NCI-H2196 (cell line): Measurements from ENCODE around the gene HNRNPA3.
"Not testable (repeated sequence)": the region's sequence is repeated elsewhere in the genome, so short reads cannot be mapped to it uniquely, and the experiment has no call there.

Source experiments
- DNase-seq: peaks from one replicate; lab custom pipeline; 2025; ENCODE audit not compliant: unreplicated experiment; lab: John Stamatoyannopoulos, UW

HNRNPA3 gene

DNA sequence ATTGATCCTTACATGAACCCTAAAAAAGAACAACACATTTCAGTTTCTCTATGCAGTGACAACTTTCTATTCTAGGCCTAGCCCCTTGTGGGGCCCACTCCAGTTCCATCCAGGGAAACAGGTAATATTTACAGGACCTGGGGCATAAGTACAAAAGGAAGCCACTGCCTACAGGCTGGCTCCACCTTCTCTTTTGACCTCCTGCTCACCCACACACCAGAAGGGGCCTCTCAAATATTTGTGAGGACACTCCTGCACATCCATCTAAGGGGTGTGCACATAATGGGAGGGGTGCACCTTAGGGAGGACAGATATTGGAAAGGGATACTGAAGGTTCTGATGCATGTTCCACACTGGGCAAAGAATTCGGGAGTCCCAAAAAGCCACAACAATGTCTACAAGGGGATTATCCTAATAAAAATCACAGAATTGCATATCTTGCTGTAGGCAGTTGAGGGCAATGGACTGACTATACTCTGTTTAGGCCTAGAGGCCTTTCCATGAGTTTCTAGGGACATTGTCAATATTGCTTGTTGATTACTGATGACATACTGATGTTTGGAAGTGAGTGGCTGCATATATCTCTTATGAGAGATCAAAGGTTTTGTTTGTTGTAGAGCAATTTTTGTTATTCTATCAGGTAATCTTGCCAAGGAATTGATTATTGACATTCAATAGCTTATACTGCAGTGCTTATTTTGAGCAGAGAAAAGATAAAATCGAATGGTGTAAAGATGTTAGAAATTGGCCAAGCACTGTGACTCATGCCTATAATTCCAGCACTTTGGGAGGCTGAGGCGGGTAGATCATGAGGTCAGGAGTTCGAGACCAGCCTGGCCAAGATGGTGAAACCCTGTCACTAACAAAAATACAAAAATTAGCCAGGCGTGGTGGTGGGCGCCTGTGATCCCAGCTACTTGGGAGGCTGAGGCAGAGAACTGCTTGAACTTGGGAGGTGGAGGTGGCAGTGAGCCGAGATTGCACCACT is 23.8 kb upstream of the HNRNPA3 start:
- DNase-seq = no peak

DNA sequence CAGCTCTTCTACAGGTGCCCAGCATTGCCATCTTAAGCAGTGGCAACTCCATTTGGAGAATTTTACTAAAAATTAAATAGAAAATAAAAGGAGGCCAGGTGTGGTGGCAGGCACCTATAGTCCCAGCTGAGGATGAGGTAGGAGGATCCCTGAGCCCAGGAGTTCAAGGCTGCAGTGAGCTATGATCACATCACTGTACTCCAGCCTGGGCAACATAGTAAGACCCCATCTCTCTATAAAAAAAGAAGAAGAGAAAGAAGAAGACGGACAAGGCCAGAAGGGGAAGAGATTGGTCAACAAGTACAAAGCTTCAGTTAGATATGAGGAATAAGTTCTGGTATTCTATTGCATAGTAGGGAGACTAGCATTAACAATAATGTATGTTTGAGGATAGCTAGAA is 21.7 kb upstream of the HNRNPA3 start:
- DNase-seq = no peak

DNA sequence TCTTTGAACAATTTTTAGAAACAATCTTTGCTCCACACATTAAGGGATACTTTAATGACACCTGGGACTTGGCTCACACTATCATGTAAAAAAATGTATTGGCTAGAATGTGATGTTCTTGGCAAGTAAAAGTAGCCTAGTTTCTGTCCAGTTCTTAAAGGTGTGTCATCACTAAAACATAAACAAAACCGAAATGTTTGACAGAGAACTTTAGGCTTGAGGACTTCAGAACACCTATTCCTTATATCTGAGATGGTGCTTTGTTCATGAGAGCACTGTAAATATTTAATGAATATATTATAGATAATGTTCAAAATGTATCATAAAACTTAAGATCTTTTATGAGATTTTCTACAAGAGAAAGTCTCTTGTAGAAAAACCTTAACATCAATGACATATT is 19.8 kb upstream of the HNRNPA3 start:
- no peak for DNase-seq

DNA sequence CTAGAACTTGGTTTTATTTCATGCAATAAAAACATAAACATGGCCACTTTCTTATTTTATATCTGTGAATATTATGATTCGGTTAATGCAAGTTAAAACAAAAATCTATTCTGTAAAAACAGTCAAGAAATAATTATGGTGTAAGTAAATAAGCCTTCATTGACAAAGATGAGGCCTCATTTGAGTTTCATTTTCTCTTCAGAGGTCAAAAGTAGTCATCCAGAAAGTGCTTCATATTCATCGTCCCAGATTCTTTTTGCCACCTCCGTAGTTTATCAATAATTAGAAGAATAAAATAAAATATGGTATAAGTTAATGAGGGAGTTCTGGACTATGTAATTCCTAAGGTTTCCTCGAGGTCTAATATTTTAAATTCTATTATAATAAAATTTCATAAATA is 19.4 kb upstream of the HNRNPA3 start:
- no peak for DNase-seq

DNA sequence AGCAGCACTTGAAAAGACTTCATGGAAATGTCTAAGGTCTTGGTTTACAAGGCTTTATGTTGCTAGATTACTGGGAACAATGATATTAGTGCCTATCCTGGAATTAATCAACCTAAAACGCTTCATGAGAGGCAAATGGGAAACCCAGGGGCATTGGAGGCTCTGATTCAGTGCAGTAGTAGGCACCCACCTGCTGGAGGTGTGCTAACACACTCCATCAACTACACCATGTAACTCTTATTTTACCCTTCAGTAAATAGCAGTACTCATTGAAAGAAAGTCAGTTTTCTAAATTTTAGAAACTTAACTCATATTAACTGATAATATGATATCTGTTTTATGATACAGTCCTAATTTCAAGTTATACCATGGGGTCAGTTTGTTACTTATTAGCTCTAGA is 17.4 kb upstream of the HNRNPA3 start:
- no peak for DNase-seq

DNA sequence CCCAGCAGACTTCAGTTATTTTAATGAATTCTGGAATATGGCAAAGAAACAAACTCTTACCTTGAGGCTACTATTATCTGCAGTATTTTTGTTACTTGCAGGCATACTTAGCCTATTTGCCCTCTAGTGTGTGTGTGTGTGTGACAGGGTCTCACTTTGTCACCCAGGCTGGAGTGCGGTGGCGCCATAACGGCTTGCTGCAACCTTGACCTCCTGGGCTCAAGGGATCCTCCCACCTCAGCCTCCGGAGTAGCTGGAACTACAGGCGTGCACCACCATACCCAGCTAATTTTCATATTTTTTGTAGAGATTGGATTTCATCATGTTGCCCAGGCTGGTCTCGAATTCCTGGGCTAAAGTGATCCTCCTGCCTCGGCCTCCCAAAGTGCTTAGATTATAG is 12.2 kb upstream of the HNRNPA3 start:
- DNase-seq = not testable (repeated sequence)

DNA sequence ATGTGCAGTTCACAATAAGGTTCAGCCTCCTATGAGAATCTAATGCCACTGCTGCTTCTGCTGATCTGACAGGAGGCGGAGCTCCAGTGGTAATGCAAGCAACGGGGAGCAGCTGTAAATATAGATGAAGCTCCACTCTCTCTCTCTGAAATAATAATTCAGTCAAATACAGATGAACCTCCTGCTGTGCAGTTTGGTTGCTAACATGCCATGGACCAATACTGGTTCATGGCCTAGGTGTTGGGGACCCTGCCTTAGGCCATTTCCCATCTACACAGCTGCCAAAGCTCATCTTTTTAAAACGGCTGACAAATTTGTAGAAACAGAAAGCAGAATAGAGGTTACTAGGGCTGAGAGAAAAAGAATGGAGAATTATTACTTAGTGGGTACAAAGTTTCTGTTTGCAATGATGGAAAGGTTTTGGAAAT is 10.7 kb upstream of the HNRNPA3 start:
- no peak for DNase-seq

DNA sequence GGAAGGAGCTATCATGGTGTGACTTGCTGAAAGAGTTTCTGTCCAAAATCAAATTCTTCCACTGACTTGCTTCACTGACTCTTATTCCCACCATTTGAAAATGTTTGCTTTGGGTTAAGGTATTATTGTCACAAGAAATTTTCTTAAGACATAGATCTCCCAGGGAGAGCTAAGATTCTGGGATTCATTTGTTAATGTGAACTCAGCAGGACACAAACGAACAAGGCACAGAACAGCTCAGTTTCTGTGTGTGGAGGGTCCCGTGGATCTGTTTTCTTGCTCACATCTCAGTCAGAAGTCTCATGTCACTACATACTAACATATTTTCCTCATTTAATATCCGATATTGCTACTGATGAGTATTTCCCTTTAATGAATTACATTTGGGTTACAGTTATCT is 8.2 kb upstream of the HNRNPA3 start:
- no peak for DNase-seq

DNA sequence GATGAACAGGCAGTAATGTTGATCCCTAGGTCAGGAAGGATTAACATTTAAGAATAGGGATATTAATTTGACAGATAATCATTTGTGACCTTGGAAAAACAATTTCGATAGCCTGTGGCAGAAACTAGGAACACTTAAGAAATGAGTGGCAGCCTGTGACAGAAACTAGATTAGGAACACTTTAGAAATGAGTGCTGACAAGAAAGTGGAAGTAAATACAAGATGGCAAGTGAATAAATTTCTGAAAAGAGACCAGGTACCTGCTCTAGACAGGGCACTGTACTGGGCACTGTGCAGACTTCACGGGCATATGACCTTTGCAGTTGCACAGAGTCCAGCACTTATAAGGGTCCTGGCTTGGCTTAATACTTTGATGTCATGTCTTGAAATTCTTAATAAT is 5.5 kb upstream of the HNRNPA3 start:
- no peak for DNase-seq

DNA sequence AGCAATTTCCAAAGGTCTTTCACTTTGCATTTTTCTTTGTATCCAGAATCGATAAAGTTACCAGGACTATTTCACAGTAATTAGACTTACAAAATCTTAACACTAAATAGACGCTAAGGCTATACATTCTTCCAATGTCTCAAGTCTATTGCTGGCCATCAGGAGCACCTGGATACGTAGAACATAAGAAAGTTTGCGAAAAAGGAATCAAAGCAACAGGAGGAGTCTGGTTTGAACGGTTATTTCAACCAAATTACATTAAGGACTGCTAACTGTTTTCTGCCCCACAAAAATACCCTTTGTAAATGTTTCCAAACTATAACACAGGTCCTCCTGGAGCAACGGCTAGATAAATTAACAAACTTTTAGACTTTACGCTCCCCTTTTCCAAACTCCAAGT is 1.4 kb upstream of the HNRNPA3 start:
- DNase-seq = no peak

DNA sequence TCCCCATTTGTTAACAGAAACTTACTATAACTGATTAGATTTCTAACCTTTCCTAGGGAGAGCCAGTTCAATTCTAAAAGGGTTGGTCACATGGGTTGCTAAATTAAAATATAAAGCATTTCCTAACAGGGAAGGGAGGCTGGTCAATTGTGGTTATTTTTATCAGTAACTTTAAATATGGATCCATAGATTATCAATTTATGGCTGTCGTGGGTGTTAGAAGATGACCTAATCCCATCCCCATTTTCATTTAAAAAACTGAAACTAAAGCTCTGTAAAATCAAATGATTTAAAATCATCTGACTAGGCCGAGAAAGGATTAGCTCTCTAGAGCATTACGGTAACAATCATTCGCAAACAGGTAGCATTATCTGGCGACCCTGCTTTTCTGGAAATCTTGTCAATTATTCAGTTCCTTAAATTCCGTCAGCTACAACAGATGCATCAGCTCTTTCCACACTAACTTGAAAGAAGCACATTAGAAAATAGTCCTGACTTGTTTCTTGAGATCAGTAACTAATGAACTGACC is 953 bp upstream of the HNRNPA3 start:
- no peak for DNase-seq

DNA sequence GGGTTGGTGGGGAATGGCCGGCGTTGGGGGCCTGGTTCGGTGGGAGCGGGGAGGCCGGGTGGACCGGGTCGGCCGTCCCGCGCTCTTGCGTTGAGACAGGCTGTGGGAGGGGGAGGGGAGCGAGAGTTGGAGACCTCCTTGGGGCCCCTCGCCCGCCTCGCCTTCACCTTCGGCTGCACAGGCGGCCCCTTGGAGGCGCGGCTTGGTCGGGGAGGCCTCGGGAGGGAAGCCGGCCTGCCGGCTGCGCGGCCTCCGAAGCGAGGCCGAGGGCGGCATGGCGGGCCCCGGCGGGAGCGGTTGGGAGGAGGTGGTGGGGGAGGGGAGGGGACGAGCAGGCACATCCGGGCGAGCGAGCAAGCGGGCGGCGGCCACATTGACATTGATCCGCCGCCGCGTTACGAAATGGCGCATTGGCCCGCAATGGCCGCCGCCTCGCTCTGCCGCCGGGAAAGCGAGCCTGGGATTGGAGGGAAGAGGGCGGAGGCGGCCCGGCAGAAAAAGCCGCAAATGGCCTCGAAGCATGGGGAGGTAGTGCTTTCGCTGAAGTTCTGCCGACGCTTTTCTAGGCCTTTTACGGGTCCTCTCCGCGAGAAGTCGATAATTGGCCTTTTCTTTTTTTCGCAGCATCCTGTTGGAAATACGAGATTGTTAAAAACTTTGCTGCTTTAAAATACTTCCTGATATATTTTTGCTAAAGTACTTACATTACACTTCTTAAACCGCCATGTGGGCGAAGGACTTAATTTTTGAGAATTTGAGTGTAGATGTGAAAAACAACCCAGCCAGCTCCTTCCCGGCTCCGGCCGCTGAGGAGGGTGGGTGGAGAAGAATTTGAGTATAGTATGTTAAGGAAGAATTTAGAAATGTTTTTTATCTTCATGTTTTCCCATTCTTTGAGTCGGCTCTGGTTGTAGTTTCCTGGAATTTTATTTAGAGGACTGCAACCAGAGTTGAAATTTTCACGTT is 580 bp downstream of the HNRNPA3 start:
- DNase-seq = peak; percentile 89

DNA sequence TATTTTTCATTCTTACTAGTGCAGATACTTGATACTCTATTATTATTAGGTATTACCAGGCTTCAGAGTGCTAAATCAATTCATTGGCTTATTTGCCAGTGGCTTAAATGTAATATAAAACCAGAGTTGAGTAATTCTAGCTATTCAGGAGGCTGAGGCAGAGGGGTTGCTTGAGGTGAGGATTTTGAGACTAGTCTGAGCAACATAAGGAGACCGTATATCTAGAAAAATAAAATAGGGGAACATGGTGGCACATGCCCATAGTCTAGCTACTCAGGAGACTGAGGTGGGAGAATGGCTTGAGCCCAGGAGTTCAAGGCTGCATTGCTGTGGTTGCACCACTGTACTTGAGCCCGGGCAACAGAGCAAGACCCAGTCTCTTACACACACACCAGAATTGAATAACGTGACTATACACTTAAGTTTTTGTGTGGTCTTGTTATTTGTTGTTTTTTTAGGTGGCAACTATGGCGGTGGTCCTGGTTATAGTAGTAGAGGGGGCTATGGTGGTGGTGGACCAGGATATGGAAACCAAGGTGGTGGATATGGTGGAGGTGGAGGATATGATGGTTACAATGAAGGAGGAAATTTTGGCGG is 4.8 kb downstream of the HNRNPA3 start:
- DNase-seq = no peak

DNA sequence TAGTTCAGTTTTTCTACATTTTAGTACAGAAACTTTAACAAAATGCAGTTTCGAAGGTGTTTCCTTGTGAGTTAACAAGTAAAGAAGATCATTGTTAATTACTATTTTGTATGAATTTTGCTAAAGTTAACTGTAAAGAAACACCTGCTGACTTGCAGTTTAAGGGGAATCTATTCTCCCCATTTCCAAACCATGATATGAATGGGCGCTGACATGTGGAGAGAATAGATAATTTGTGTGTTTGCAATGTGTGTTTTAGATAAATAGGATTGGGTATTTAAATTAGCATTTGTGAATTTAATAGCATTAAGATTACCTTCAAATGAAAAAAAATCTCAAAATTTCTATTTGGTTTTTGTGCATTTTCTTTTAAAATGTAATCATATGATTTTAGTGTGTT is 7.2 kb downstream of the HNRNPA3 start:
- DNase-seq = not testable (repeated sequence)

DNA sequence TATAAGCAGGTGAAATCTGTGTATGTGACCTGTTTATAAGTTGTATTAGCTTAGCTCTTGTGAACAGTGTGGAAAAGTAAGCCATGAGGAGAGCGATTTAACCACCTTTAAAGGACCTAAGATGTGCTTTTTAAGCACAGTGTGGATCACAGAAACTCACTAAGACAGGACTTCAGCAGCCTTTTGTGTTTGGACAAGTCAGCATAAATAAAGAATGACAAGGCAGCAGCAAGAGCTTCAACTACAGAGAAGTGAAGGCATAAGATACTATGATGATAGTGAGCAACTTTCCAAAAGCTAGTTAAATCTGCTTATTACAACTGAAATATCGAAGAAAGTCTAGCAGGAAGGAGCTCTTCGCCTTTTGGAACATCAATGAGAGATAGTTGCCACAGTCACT is 8.9 kb downstream of the HNRNPA3 start:
- no peak for DNase-seq

DNA sequence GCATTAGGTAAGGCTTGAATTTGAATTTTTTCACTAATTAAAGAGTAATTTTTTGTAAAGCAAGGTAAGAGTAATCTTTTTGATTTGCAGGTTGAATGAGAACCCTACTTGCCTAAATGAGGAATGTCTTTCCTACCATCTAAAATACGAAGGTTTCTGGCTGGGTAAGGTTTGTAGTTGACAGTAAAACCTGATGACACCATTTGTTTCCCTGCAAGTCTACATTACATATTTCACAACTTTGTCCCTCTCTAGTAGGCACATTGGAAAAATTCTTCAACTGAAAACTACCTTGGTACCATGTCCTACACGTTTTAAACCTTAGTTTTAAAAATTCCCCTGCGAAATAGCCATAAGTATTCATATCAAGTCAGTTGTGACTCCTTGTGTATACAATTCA is 9.4 kb downstream of the HNRNPA3 start:
- no peak for DNase-seq

DNA sequence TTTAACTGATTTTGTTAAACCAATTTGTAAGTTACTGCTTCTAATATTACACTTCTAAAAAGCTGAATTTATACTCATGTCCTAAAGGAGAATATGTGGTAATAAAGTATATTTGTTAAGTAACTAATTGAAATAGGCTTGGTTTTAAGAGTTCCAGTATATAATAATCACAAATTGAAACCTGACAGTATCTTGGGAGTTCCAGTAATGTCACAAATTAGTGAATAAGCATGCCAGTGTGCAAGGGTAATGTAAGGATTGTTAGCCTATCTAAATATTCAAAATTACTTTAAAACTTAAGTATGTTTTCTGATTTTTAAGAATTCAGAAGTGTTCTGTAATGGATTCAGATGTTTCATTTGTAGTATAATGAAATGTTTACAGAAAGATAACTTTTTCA is 10.8 kb downstream of the HNRNPA3 start:
- not testable (repeated sequence) for DNase-seq

DNA sequence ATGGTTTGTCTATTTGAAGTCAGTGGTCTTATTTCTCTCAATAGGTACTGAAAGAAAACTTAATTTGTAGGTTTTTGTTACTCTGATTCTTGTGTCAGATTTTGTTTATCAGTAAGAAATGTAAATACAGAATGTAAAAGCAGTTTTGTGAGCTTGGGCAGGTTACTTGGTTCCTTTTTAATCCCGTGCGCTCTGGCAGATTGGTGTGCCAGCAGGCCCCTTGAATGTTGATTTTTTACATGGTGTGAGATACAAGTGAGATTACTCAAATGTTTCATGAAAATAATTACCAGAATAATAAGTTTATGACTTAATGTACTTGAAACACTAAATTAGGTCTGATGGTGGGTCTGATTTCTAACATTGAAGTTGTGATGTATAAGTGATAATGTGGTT is 13.4 kb downstream of the HNRNPA3 start:
- DNase-seq = no peak

DNA sequence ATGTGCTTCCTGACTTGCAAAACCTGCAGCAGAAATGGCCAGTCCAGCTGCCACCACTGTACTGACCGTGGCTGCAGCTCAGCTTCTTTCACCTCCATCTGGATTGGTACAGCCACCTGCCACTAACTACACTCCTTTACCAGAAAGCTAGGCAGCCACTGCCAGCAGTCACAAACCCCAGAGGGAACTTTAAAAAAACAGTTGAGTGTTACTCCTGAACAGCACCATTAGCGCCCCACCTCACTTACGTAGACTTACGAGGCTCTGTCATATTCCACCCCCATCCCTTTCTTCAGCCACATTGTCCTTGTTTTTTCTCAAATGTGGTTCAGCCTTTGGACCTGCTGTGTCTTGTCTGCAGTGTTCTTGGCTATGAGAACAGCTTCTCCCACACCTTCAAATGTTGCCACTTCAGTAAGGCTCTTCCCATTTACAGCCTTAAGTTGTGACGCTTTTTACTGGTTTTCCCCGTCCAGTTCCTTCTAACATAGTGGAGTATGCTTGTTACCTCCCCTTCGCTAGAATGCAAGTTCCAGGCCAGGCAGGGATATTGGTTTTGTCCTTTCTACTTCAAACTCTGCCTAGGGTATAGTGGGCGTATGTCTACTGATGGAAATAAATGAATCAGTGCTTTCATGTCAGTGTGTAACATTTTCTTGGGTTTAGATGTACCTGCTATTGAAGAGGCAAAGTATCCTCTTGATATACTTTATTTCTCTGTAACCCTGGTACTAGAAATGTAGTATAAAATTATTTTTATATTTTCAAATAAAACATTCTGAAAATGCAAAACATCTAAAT is 17.0 kb downstream of the HNRNPA3 start:
- no peak for DNase-seq

DNA sequence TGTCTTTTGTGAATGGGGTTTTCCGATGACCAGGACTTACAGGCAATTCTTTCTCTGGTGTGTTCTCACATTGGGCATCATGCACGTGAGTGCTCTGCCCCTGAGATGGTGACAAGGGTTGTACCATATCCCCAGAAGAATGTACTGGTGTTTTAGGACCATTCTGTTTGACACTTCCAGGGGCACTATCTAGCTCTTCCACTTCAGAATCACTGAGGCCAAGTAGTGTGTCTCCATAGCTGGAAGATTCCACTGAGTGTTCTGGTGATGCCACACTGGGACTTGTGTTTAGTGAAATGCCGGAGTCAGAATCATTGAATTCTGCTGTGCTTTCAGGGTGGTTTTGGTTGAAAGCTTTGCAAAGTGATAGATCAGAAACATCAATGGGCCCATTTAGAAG is 18.7 kb downstream of the HNRNPA3 start:
- no peak for DNase-seq
